NK-92 (cell line): ENCODE results near the gene SEMA6A.

Source experiments
- DNase-seq: peaks from one replicate; lab custom pipeline; 2025; ENCODE audit not compliant: unreplicated experiment; lab: John Stamatoyannopoulos, UW

SEMA6A gene

DNA sequence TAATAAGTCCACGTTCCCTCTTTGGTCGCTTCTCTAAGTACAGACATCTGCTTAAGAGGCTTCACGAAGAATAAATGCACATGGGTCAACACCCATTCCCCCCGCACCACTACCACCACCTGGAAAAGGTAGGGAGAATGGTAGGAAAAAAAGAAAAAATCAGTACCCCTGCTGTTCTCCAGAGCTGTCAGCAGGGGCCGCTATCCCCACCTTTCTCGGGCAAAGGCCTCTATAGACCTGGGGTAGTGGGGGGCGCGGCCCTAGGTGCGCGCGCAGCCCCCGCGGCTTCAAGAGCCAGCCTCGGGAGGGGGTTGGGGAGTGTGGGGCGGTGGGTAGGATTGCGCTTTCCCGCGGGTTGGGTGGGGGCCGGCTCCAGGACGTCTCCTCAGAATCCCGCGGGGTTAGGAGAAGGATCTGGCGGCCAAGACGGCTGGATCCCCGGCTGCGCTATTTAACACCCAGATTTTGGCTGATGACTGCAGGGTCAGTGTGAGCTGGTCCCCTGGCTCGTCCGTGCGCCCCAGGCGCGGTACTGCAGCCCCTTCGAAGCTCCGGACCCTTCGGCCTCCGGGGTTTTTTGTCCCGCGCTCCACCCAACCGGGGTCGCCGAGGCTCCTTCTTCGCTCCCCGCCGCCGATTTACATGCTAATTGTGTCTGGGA, 1.6 kb upstream of the SEMA6A start:
- no peak for DNase-seq

DNA sequence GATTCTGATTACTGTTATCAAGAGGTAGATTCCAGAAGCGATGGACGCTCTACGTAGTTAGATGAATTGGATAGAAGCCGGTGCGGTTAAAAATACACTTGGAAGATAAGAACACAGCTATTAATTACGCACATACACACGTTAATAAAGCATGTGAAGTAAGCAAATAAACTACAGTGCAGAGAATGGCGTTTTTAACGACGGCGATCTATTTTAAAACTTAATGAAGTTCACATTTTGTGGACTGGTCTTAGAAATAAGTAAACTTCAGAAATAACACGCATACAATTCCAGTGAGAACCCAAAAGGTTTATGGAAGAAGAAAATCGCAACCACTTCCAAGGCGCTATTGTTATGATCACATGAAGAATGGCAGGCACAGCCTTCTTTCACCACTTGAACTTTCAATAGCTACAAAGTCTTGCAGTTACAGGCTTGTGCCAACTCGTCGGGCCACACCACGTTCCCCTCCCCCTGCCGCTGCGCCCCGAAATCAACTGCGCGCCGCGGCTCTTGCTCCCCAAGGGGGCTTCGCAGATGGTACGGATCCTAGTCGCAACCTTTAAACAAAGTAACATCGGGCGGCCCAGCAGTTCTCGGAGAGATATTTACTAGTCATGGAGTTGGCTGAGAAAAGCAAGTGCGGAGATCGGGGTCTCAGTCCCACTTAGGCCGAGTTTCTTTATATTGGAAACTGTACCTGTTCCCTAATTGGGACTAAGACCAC, 866 bp upstream of the SEMA6A start:
- DNase-seq: no peak

DNA sequence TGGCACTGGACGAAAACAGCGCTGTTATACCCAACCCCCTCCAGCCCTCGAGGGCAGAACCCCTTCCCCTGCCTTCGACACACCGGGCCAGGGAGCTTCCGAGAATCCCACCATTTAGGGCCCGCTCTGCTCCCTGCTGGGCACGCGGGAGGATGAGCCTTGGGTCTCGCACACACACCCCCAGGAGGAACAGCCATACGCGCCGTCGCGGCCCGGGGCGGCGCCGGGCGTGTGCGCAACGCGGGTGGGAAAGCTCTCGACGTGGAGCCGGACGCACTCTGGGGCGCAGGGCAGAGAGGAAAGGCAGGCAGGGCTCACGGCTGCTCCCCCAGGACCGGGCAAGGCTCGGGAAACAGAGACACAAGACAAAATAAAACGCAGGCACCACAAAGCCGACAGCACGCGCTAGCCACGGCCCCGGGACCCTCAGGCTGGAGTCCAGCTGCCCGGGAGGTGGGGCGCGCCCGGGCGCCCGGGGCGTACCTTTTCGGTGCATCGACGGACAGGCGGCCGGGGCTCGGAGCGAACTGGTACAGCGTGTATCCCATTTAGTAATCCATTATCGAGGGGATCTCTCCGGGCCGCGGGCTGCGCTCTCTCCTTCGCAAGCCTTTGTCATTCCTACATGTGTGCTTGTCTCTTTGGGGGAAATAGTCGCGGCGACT, 789 bp downstream of the SEMA6A start:
- no peak for DNase-seq

DNA sequence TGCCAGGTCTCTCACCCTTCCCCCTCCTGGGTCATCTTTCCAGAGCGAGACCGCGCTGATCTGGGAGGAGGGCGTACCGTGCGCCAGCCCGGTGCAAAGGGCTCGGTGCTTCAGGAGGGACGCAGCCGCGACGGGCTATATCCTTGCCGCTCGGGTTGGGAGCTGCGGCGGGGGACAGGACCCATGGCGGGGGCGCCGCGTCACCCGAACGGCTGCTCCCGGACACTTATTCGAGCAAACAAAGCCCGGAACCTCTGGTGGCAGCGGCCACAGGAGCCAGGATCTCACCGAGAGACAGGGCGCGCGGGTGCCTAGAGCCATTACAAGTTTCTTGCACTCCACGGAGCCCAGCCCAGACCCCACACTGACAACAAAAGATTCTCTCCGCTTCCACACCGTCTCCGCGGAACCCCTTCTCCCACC, 1.3 kb downstream of the SEMA6A start:
- DNase-seq: no peak

DNA sequence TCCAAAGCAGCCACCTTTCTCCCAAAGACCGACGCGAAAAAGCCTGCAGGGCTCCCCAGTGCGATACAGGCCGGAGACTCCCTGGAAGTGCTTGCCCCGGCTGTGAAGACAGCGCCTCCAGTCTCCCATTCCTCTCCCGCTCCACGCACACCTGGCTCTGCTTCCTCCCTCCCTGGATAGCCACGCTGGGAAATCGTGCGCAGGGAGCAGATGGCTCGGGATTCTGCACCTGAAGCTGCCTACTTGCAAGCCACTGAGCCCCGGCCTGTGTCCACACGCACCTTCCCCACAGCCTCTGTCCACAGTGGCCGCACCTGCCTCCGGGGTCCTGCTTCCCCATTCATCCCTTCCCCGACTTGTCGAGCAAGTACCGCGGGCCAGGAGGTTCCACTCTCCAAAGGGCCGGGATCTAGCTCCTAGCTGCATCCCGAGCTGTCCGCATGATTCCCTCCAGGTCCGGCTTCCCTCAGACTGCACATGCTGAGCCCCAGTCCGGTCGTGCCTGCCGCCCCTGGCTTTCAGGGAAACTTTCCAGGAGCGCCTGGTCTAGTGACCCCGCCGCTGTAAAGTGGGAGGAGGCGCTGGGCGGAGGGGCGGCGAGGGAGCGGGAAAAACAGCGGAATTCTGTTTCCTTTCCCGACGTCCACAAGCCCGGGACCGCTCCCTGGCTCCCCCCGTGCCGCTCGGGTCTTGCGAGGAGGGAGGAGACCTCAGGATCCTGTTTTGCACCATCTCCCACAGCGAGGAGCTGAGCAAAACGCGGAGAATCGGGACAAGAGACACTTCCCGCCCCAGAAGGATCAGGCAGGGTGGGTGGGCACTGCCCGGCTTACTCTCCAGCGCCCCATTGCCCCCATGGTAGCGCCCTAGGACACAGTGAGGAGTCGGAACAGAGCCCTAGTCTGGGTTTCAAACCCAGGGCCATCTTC, 2.0 kb downstream of the SEMA6A start:
- DNase-seq: no peak

DNA sequence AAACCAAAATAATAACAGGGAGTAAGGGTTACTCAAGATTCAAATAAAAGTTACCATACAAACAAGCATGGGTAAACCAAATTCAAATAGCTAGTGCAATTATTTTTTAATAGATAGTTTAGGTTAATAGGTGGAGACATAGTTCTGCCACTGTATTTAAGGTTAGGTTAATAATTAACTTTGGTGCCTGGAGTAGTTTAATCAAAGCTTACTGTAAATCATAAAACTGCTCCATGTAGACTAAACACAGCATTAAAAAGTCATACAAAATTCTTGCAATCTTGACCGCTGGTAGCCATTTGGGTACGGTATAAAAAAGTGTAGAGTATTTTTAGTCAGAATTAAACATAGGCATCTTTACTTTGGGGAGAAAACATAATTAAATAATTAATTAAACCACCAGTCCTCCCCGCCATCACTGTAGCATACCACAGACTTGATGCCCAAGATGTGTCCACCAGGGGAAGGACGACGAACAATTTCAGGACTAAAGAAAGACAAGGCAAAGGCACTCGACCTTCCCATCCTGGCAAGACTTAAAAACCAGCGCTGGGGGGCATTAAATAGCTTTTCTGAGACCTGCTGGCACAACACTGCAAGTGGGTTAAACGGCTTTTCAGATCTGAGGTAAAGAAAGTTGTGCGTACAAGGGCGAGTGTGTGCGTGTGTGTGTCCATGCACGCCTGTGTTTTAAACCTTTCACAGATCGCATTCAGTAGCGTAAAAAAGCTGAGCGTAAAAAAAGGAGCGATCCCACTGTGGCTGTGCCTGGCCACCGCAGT, 2.9 kb downstream of the SEMA6A start:
- no peak for DNase-seq

DNA sequence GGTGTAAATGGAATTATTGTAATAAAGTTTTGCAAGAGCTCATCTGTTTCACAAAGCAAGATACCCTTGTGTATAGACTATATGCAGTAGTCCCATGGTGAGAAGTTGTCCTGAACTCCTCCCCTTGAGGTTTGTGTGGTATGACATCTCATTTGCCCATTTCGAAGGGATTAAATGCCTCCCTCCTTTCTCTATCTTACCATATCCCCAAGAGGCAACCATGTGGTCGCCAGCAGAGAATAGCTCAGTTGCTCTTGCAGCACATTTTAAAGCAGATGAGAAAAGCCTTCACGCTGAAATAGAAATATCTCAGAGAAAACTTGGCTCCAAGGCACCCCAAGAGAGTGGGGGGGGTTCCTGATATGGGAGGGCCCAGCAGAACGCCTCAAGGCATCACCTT, 4.6 kb downstream of the SEMA6A start:
- DNase-seq: no peak

DNA sequence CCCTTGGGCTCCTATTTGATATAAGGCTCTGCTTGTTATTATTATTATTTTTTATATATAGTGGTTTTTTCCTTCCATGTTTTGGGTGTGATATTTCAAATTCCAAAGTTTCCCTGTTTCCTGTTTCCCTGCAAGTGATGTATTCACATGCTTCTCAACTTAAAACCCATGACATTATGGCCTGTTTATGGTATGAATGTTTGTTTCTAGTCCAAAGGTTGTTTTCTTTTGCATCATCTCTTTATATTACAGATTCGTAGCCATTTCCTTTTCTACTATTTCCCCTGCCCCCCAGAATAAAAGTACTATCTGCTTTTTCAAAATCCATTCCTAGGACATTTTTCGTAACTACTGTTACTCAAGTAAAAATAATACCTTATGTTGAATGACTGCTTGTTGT, 7.5 kb downstream of the SEMA6A start:
- DNase-seq: no peak

DNA sequence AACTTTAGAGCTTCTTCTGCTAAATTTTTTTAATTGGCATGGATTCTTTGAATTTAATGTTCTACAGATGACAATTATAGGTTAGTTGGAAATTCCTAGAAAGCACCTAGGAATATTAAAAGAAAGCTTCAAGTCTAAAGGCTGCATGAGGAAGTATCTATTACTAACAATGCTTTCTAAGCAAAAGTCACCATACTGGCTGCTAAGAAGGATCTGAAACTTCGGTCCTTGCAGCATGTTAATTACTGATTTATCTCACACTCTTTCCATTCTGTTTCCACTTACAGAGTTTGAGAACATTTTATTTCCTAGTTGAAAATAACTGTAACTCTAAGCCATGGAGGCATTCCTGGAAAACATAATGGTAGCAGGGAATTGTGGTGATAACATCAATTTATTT, 8.4 kb downstream of the SEMA6A start:
- DNase-seq: no peak

DNA sequence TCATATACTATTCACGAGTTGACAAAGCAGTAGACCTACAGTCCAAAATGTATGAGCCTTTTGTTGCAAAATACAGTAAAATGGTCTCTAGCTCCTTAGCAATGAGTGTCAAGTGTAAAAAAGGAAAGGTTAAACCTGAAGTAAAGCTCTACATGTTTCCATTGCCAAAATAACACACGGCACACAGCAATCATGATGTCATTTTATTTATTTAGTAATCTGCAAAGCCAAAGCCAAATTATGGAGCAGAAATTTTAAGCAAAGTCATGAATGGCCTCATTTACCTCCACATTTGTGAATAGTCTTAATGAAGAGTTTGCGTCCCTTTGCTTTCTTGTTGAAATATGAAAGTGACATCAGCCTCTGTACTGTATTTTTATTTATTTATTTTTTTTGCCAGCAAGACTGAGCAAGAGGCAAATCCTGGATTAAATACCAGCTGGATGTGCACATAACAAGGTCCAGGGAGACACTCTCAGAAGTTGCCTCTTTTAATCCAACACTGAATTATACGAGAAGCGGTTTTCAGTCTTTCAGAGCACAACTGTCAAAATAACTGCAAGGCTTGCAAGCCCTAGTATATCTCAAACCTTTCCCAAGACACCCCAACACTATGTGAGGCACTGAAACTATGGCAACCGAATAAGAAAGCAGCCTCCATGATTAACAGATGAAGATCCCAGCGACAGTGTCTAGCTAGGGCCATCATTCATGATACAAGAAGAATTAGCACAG, 9.7 kb downstream of the SEMA6A start:
- no peak for DNase-seq

DNA sequence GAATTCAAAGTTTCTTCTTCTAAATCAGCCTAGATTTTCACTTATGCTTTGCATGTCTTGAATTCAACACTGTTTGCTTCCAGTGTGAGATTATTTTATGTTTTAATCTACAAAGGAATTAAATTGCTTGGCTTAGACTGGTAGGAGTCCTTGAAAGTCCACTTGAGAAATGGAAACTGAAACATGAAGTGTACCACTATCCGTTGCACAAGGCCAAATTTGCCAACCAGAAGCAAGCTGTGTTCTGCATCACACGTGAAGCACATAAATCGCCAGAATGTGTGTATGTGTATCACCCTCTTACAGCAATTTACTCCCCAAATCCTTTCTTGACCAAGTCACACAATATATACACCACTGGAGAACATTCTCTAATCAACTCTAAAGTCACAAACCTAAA, 10.3 kb downstream of the SEMA6A start:
- no peak for DNase-seq

DNA sequence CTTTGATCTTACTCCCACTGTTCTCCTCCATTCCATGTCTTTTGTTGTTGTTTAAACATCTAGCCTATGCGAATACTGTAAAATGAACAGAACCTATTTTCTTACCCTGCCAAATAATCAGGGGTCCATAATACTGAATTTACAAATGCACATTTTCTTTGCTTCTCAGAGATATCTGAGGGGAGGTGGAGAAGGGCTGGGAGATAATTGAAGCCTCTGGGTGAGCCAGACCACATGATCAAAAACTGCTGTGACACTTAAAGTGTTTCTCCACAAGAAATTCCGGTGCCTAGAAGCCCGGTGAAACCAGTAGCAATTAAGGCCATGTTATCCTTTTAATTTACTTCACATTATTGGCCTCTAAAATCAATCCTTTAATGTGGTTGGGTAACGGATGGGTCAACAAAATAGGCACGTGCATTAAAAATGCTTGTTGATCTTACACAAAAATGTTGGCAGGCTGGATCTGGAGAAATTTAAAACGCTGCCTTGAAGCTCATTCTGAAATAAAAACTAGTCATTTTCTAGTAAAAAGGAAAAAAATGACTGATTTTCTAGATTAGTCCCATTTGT, 10.8 kb downstream of the SEMA6A start:
- no peak for DNase-seq

DNA sequence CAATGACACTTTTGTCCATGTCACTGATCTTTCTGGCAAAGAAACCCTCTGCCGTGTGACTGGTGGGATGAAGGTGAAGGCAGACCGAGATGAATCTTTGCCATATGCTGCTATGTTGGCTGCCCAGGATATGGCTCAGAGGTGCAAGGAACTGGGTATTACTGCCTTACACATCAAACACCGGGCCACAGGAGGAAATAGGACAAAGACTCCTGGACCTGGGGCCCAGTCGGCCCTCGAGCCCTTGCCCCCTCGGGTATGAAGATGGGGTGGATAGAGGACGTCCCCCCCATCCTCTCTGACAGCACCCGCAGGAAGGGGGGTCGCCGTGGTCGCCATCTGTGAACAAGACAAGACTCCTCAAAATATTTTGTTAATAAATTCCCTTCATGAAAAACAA, 12.0 kb downstream of the SEMA6A start:
- no peak for DNase-seq

DNA sequence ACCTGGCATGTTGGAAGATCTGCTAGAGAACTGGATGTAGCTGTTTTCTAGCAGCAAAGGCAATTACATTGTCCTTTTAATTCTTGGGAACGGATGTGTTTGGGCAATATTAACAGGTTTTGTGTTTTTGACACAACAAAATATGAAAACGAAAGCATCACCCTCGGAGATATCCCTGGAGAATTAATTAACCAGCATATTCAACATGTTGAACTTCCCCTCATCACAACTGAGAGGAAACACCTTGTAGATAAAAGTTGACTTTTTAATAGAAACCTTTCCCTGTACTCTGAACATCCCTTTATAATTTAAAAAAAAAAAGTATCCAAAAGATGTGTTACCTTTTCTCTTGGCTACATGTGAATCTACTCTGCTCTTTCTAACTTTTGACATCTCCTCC, 13.0 kb downstream of the SEMA6A start:
- DNase-seq: no peak

DNA sequence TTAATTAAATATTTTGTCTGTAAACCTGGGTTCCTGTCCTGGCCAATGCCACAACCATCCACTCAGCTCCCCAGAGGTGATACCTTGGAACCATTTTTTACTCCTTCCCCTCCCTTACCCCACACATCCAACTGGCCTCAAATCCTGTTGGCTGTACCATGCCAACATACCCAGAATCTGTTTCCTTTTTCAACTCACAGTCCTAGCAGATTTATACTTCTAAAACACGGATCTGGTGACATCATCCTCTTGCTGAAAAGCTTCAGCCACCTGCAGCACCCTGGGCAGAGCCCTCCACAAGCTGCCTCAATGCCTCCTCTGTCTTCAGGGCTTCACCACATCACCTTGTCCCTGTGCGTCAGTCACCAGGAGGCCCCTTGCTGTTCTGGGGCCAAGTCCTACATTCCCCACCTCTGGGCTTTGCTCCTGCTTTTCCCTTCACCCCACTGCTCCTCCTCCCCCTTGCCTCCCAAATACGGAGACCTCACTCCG, 14.9 kb downstream of the SEMA6A start:
- DNase-seq: no peak

DNA sequence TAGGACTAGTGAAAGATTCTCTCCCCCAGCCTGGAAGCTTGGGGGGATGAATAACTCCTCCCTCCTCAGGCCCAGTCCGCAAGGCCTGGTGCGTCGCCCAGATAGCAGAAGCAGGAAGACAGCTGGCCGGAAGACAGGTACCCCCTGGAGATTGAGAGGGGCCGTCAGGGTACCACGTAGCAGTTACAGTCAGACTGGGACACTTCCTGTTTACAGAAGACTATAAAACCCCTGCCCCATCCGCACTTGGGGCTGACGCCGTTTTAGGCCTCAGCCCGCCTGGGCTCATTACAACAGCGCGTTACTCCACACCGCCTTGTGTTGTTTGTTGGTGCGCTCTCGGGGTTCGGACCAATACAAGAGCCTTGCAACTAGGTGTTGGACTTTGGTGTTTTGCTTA, 15.4 kb downstream of the SEMA6A start:
- DNase-seq: no peak

DNA sequence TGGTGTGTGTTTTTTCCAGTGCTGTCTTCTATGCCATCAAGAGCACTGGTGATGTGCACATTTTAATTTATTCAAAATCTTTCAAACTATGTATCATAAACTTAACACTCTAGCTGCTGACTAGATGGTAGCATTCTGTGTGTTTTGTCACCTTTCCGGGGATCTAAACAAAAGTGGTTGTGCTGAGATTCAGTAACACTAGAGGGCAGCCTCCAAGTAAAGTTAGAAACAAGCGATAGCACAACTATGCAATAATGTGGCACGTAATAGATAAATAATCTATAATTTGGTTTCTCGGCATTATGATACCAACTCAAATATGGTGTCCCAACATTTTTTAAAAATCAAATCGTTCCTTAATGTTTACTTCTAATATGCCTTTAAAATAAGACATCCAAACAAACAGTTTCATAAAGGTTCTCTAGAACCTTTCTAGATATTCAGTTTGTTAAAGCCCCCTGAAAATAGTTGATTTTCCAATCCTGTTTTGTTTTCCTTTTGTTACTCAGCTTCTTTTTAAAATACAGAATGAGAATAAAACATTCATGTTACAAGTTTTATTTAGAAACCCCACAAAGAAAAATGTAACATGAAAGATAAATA, 16.9 kb downstream of the SEMA6A start:
- no peak for DNase-seq

DNA sequence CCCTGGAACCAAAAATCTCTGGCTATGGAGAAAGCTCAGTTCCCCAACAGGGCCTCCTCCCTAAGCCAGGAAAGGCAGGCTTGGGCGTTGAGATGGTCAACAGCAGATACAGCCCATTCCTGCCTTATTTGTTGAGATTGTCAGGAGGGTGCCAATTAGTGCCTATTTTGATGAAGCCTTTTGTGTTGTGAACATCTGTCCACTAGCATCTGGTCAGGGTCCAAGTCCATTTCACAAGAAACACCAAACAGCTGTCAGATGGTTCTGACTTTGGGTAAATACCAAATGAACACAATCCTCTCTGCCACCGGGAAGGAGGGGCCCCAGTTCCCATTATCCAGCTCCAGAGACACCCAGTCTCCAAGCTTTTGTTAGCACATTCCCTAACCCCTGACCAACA, 19.9 kb downstream of the SEMA6A start:
- DNase-seq: no peak

DNA sequence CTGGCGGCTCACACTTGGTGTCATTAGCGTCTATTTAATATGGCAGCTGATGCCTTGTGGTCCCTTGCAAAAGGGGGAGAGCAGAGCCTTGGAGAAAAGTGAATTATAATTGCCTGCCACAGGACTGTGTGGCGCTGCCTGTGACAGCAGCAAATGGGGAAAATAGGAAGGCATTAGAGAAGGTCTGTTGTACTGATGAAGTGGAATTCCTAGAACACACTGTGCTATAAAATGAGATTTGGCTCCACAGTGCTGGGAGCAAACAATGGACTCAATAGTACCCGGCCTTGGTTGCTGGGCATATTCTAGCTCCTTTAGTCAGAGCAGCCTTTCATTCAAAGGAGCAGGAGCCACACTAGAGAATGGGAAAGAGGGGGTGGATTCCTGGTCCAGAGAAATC, 21.3 kb downstream of the SEMA6A start:
- DNase-seq: no peak
